Subcutaneous adipose tissue (tissue), 4 donors: ENCODE measurements around the gene CLCN1. TPM values are rescaled to one million over a fixed set of nuclear protein-coding genes. Genes with fewer than 3 reads are reported as not detected.

ENCODE experiments used
- CTCF ChIP-seq: fragments of 450-650 bp; IDR thresholded peaks from one replicate; pipeline ENCODE4 v1.5.1; 2016; ENCODE audit warnings: low read depth, mild to moderate bottlenecking, control low read depth, antibody characterized with exemption, moderate library complexity
- total RNA-seq, 4 donors: library from RNA; depleted of rRNA; stranded (reverse); fragments of >200 nt; gene quantifications; one replicate each; pipeline ENCODE4 v1.1.0, GENCODE V29; 2016

Gene CLCN1
- total RNA-seq, 4 donors from 2014 or later, result 0.38 TPM; not detected in 3

- TF ChIP-seq CTCF, result no peak
Measured at GRCh38 chr7:143337216-143337615, 21.3 kb downstream of the CLCN1 start.

GRCh38 chr7:143341842-143342241 lies 25.9 kb downstream of the CLCN1 start:
- no peak for TF ChIP-seq CTCF

GRCh38 chr7:143343596-143343995 lies 27.7 kb downstream of the CLCN1 start:
- no peak for TF ChIP-seq CTCF

GRCh38 chr7:143345428-143345900 lies 29.6 kb downstream of the CLCN1 start:
- no peak for TF ChIP-seq CTCF

- no peak for TF ChIP-seq CTCF
Measured at GRCh38 chr7:143346018-143346417, 30.1 kb downstream of the CLCN1 start.

- no peak for TF ChIP-seq CTCF
Measured at GRCh38 chr7:143347950-143348349, 32.0 kb downstream of the CLCN1 start.

GRCh38 chr7:143351060-143351459 lies 35.1 kb downstream of the CLCN1 start:
- no peak for TF ChIP-seq CTCF
